ENCODE measurements around the gene MRPS18B. TPM values are rescaled to one million over a fixed set of nuclear protein-coding genes. Genes with fewer than 3 reads are reported as not detected.
"Not testable (repeated sequence)": the region's sequence is repeated elsewhere in the genome, so short reads cannot be mapped to it uniquely, and the experiment has no call there.

The MRPS18B gene
- polyA plus RNA-seq, 3 donors = 18.8 to 52.4 (median 45.2) TPM

- Histone ChIP-seq H4K20me1 (ENCODE audit: insufficient read depth, low read length) (peaks cover 13% of the 10 kb centered on the region), H3K36me3 (replicated peaks in 1 of 2; ENCODE audit: control insufficient read depth in 1 of 2, insufficient read depth in 2 of 2, low read length in 2 of 2) (peaks cover 87 to 96% of the 10 kb centered on the region in 2 donors), H3K79me2 (ENCODE audit: insufficient read depth, low read length) (no peaks in the 10 kb centered on the region), H3K4me1 (ENCODE audit: control insufficient read depth in 1 of 2, insufficient read depth in 2 of 2, low read length in 2 of 2) (peaks cover 13 to 16% of the 10 kb centered on the region in 2 donors), H3K4me2 (replicated peaks; ENCODE audit: extremely low read depth, low read length, poor library complexity, severe bottlenecking) (no peak overlapping the region), H3K9ac (ENCODE audit: insufficient read depth, low read length, poor library complexity, severe bottlenecking) (no peak overlapping the region), H2AFZ (ENCODE audit: insufficient read depth, low read depth, low read length, poor library complexity, severe bottlenecking) (no peak overlapping the region), H3K27ac (ENCODE audit: low read depth in 1 of 2, low read length in 2 of 2) (peak overlapping the region in 1 of 2 donors; percentile 58), H3K4me3 (replicated peaks in 1 of 3; ENCODE audit: low read depth in 2 of 3, low read length in 3 of 3) (no peak overlapping the region), H3K9me3 (replicated peaks in 1 of 2; ENCODE audit: control insufficient read depth in 1 of 2, insufficient read depth in 1 of 2, low read length in 2 of 2) (no peaks in the 10 kb centered on the region), H3K27me3 (ENCODE audit: control insufficient read depth in 2 of 2, insufficient read depth in 2 of 2, low read length in 2 of 2) (no peaks in the 10 kb centered on the region)
- TF ChIP-seq CTCF (IDR thresholded peaks at IDR 0.05) = no peak
- no peak for DNase-seq
- peak overlapping the region in 5 of 7 donors; percentile 43 to 87 (median 66) for H3K27ac Mint-ChIP-seq
- peaks cover 15% of the 10 kb centered on the region for H3K4me1 Mint-ChIP-seq
- H3K27me3 Mint-ChIP-seq (ENCODE audit: low read depth in 3 of 3) = peaks cover 0 to 1% (median 0%) of the 10 kb centered on the region in 3 donors
- intact Hi-C loops (cut with micrococcal nuclease) = no loop called here
- peaks cover 80 to 97% of the 10 kb centered on the region in 2 donors for H3K36me3 Mint-ChIP-seq
- H3K9me3 Mint-ChIP-seq = no peaks in the 10 kb centered on the region
- no peak overlapping the region for H3K4me3 Mint-ChIP-seq
These were observed 39.8 kb downstream of the MRPS18B start for GRCh38 chr6:30657454-30657853.

DNA sequence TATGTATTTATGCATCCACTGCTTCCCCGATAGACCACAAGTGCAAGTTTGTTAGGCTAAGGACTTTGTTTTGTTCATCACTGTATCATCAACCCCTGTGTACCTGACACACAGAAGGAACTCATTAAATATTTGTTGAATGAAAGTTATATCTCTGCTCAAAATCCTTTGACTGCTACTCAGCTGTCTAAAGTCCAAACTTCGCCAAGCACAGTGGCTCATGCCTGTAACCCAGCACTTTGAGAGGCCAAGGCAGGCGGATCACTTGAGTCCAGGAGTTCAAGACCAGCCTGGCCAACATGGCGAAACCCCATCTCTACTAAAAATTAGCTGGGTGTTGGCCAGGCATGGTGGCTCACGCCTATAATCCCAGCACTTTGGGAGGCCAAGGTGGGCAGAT lies 40.3 kb downstream of the MRPS18B start:
- peaks cover 87 to 96% of the 10 kb centered on the region in 2 donors for H3K36me3 ChIP-seq (replicated peaks in 1 of 2; ENCODE audit: control insufficient read depth in 1 of 2, insufficient read depth in 2 of 2, low read length in 2 of 2)
- WGBS (ENCODE audit: insufficient coverage) = 100% methylated on average over 4 of the region's 5 CpGs
- H3K27me3 Mint-ChIP-seq (ENCODE audit: low read depth in 3 of 3); H3K4me2 ChIP-seq (replicated peaks; ENCODE audit: extremely low read depth, low read length, poor library complexity, severe bottlenecking); H3K27me3 ChIP-seq (ENCODE audit: control insufficient read depth in 2 of 2, insufficient read depth in 2 of 2, low read length in 2 of 2); H3K9ac ChIP-seq (ENCODE audit: insufficient read depth, low read length, poor library complexity, severe bottlenecking); H3K4me3 Mint-ChIP-seq; H2AFZ ChIP-seq (ENCODE audit: insufficient read depth, low read depth, low read length, poor library complexity, severe bottlenecking); H3K9me3 ChIP-seq (replicated peaks in 1 of 2; ENCODE audit: control insufficient read depth in 1 of 2, insufficient read depth in 1 of 2, low read length in 2 of 2); H3K9me3 Mint-ChIP-seq; H3K79me2 ChIP-seq (ENCODE audit: insufficient read depth, low read length); intact Hi-C loops (cut with micrococcal nuclease); H3K4me3 ChIP-seq (replicated peaks in 1 of 3; ENCODE audit: low read depth in 2 of 3, low read length in 3 of 3); DNase-seq: not testable (repeated sequence)
- peaks cover 15% of the 10 kb centered on the region for H3K4me1 Mint-ChIP-seq
- peak overlapping the region in 1 of 7 donors; percentile 43 for H3K27ac Mint-ChIP-seq
- peaks cover 80 to 97% of the 10 kb centered on the region in 2 donors for H3K36me3 Mint-ChIP-seq
- peaks cover 13% of the 10 kb centered on the region for H4K20me1 ChIP-seq (ENCODE audit: insufficient read depth, low read length)
- peak overlapping the region in 1 of 2 donors; percentile 58 for H3K27ac ChIP-seq (ENCODE audit: low read depth in 1 of 2, low read length in 2 of 2)
- H3K4me1 ChIP-seq (ENCODE audit: control insufficient read depth in 1 of 2, insufficient read depth in 2 of 2, low read length in 2 of 2) = peaks cover 13 to 16% of the 10 kb centered on the region in 2 donors
